Endodermal cell (in vitro differentiated cells): ENCODE measurements around the gene HOXD4. TPM values are rescaled to one million over a fixed set of nuclear protein-coding genes. Genes with fewer than 3 reads are reported as not detected.

Experiments used
- DNase-seq: peaks from one replicate; pipeline ENCODE4 v3.0.0-alpha.2; 2017
- H3K27ac ChIP-seq: 2 replicates; pipeline ENCODE4 v1.5.1; 2013; ENCODE audit warnings: mild to moderate bottlenecking, low read depth, low read length, moderate library complexity
- H3K27me3 ChIP-seq: 2 replicates; pipeline ENCODE4 v1.6.1; 2013; ENCODE audit warnings: mild to moderate bottlenecking, low read length, moderate library complexity; ENCODE audit not compliant: insufficient read depth, control insufficient read depth, poor library complexity, severe bottlenecking
- H3K36me3 ChIP-seq: 2 replicates; pipeline ENCODE4 v1.7.0; 2013; ENCODE audit warnings: mild to moderate bottlenecking, low read length, moderate library complexity; ENCODE audit not compliant: control insufficient read depth, insufficient read depth
- H3K4me1 ChIP-seq: one replicate; pipeline ENCODE4 v1.7.0; 2013; ENCODE audit warnings: low read length; ENCODE audit not compliant: control insufficient read depth, insufficient read depth
- H3K4me3 ChIP-seq: 2 replicates; pipeline ENCODE4 v1.5.1; 2013; ENCODE audit warnings: mild to moderate bottlenecking, low read length, moderate library complexity
- H3K9ac ChIP-seq: 2 replicates; pipeline ENCODE4 v1.6.1; 2013; ENCODE audit warnings: mild to moderate bottlenecking, low read length, moderate library complexity; ENCODE audit not compliant: poor library complexity, severe bottlenecking; ENCODE audit errors: extremely low read depth
- H3K9me3 ChIP-seq: 2 replicates; pipeline ENCODE4 v1.6.1; 2013; ENCODE audit warnings: mild to moderate bottlenecking, low read length, moderate library complexity; ENCODE audit not compliant: control insufficient read depth
- H3K27ac Mint-ChIP-seq: 2 replicates; pipeline ENCODE4 v1.8.0; 2020; ENCODE audit warnings: mixed read lengths
- H3K27me3 Mint-ChIP-seq: 2 replicates; pipeline ENCODE4 v1.8.0; 2021; ENCODE audit warnings: mild to moderate bottlenecking, mixed read lengths; ENCODE audit not compliant: insufficient read depth
- H3K36me3 Mint-ChIP-seq: 2 replicates; pipeline ENCODE4 v1.8.0; 2020; ENCODE audit warnings: low read depth, mixed read lengths
- H3K4me1 Mint-ChIP-seq: 2 replicates; pipeline ENCODE4 v1.8.0; 2020; ENCODE audit warnings: mixed read lengths
- H3K4me3 Mint-ChIP-seq: 2 replicates; pipeline ENCODE4 v1.8.0; 2020; ENCODE audit warnings: mild to moderate bottlenecking, moderate library complexity, mixed read lengths
- H3K9me3 Mint-ChIP-seq: 2 replicates; pipeline ENCODE4 v1.8.0; 2020; ENCODE audit warnings: mild to moderate bottlenecking, mixed read lengths
- CTCF ChIP-seq: fragments of 200-600 bp; sonication (generic); conservative IDR thresholded peaks from 2 replicates; pipeline ENCODE4 v1.5.0; 2021; ENCODE audit warnings: antibody characterized with exemption, mild to moderate bottlenecking
- WGBS, 2 experiments: methylation state at CpG; one replicate each; pipeline versions ENCODE4 v1.1.5 to v1.1.7; 2013; ENCODE audit warnings: missing lambda C conversion rate in 2 of 2, mixed read lengths in 1 of 2; ENCODE audit not compliant: insufficient coverage in 1 of 2, insufficient read length in 1 of 2; 5-methylcytosine and 5-hydroxymethylcytosine counted together
- total RNA-seq, 2 donors: library from RNA; stranded (reverse); fragmentation: NEBNext Ultra II Directional in 1 of 2; extraction: Animal tissue kit (Norgen Biotek cat#: 25700) in 1 of 2; gene quantifications; 2 replicates in 1 of 2; 3 replicates in 1 of 2; pipeline ENCODE4 v1.2.1, GENCODE V29; 2021

Gene HOXD4
- total RNA-seq, 2 donors from 2014 or later, result not detected

GRCh38 chr2:176172007-176172894 lies 20.9 kb downstream of the HOXD4 start:
- Mint-ChIP-seq H3K27ac (no peak overlapping the region), H3K27me3 (peaks cover 100% of the 10 kb centered on the region), H3K9me3 (no peaks in the 10 kb centered on the region), H3K4me1 (peaks cover 29% of the 10 kb centered on the region), H3K36me3 (no peaks in the 10 kb centered on the region), H3K4me3 (peak overlapping the region; percentile 45)
- Histone ChIP-seq H3K27ac (no peak overlapping the region), H3K9ac (no peak overlapping the region), H3K27me3 (peaks cover 100% of the 10 kb centered on the region), H3K4me1 (peaks cover 16% of the 10 kb centered on the region), H3K36me3 (no peaks in the 10 kb centered on the region), H3K9me3 (no peaks in the 10 kb centered on the region), H3K4me3 (no peak overlapping the region)
- peak; percentile 75 for DNase-seq
- TF ChIP-seq CTCF, result no peak
- WGBS, 2 experiments, result 8 to 10% methylated on average over 26 to 60 of the region's 60 CpGs

- peak overlapping the region; percentile 45 for H3K4me3 Mint-ChIP-seq
- 10 to 19% methylated on average over 4 to 14 of the region's 14 CpGs for WGBS, 2 experiments
- H3K4me1 ChIP-seq, result peaks cover 16% of the 10 kb centered on the region
Measured at GRCh38 chr2:176172895-176173566, 21.7 kb downstream of the HOXD4 start.

More at GRCh38 chr2:176172895-176173566, 21.7 kb downstream of the HOXD4 start:
- TF ChIP-seq CTCF, result no peak
- no peak overlapping the region for H3K4me3 ChIP-seq
- Mint-ChIP-seq H3K9me3 (no peaks in the 10 kb centered on the region), H3K4me1 (peaks cover 29% of the 10 kb centered on the region), H3K27ac (no peak overlapping the region), H3K27me3 (peaks cover 100% of the 10 kb centered on the region), H3K36me3 (no peaks in the 10 kb centered on the region)
- H3K9me3 ChIP-seq, result no peaks in the 10 kb centered on the region
- no peak for DNase-seq
- H3K36me3 ChIP-seq, result no peaks in the 10 kb centered on the region
- H3K27me3 ChIP-seq, result peaks cover 100% of the 10 kb centered on the region
- no peak overlapping the region for H3K9ac ChIP-seq
- no peak overlapping the region for H3K27ac ChIP-seq
